Measurements from ENCODE around the gene VAV2.

The VAV2 gene

GRCh38 chr9:133846483-133847090 lies 145.5 kb downstream of the VAV2 start:
- TF ChIP-seq CTCF (IDR thresholded peaks at IDR 0.05; ENCODE audit: low read depth, low read length, missing control alignments) = no peak
- no peak for DNase-seq (ENCODE audit: low read depth)
- H3K4me3 ChIP-seq (ENCODE audit: low read depth, low read length) = no peak overlapping the region

- DNase-seq (ENCODE audit: low read depth) = no peak
- no peak overlapping the region for H3K4me3 ChIP-seq (ENCODE audit: low read depth, low read length)
- TF ChIP-seq CTCF (IDR thresholded peaks at IDR 0.05; ENCODE audit: low read depth, low read length, missing control alignments) = no peak
These were observed 146.7 kb downstream of the VAV2 start for GRCh38 chr9:133845440-133845839.

- no peak for TF ChIP-seq CTCF (IDR thresholded peaks at IDR 0.05; ENCODE audit: low read depth, low read length, missing control alignments)
- H3K4me3 ChIP-seq (ENCODE audit: low read depth, low read length) = no peak overlapping the region
- no peak for DNase-seq (ENCODE audit: low read depth)
These were observed 147.2 kb downstream of the VAV2 start for GRCh38 chr9:133844881-133845410.

GRCh38 chr9:133844398-133844784 lies 147.7 kb downstream of the VAV2 start:
- no peak for DNase-seq (ENCODE audit: low read depth)
- no peak for TF ChIP-seq CTCF (IDR thresholded peaks at IDR 0.05; ENCODE audit: low read depth, low read length, missing control alignments)

GRCh38 chr9:133843751-133844397 lies 148.2 kb downstream of the VAV2 start:
- no peak for DNase-seq (ENCODE audit: low read depth)
- TF ChIP-seq CTCF (IDR thresholded peaks at IDR 0.05; ENCODE audit: low read depth, low read length, missing control alignments) = no peak
- no peak overlapping the region for H3K4me3 ChIP-seq (ENCODE audit: low read depth, low read length)

More at GRCh38 chr9:133844398-133844784, 147.7 kb downstream of the VAV2 start:
- H3K4me3 ChIP-seq (ENCODE audit: low read depth, low read length) = no peak overlapping the region

GRCh38 chr9:133843250-133843649 lies 148.9 kb downstream of the VAV2 start:
- H3K4me3 ChIP-seq (ENCODE audit: low read depth, low read length) = no peak overlapping the region
- no peak for TF ChIP-seq CTCF (IDR thresholded peaks at IDR 0.05; ENCODE audit: low read depth, low read length, missing control alignments)
- DNase-seq (ENCODE audit: low read depth) = no peak
